Activated naive CD4-positive, alpha-beta T cell treated with anti-CD3 and anti-CD28 coated beads for 36 hours (primary cell): ENCODE results near the gene FLT3. TPM values are rescaled to one million over a fixed set of nuclear protein-coding genes. Genes with fewer than 3 reads are reported as not detected.

ENCODE experiments used
- CTCF ChIA-PET: fragments of 350-600 bp; sonication (Branson Sonifier 250); formaldehyde crosslinking; loops from one replicate; lab custom pipeline; 2021; ENCODE audit warnings: antibody characterized with exemption; lab: Charles Lee
- DNase-seq: peaks from one replicate; pipeline ENCODE4 v3.0.0-alpha.2; 2020
- H3K27ac Mint-ChIP-seq: one replicate; pipeline ENCODE4 v1.8.0; 2021; ENCODE audit warnings: mild to moderate bottlenecking, mixed read lengths
- H3K27me3 Mint-ChIP-seq: one replicate; pipeline ENCODE4 v1.8.0; 2021; ENCODE audit warnings: low read depth, mixed read lengths
- H3K36me3 Mint-ChIP-seq: one replicate; pipeline ENCODE4 v1.8.0; 2021; ENCODE audit warnings: low read depth, mixed read lengths
- H3K4me1 Mint-ChIP-seq: one replicate; pipeline ENCODE4 v1.8.0; 2021; ENCODE audit warnings: low read depth, mixed read lengths
- H3K4me3 Mint-ChIP-seq: one replicate; pipeline ENCODE4 v1.8.0; 2021; ENCODE audit warnings: mild to moderate bottlenecking, moderate library complexity, mixed read lengths
- H3K9me3 Mint-ChIP-seq: one replicate; pipeline ENCODE4 v1.8.0; 2021; ENCODE audit warnings: mixed read lengths
- intact Hi-C: fragments of 100-400 bp; cut with micrococcal nuclease; formaldehyde crosslinking; loops from one replicate; pipeline ENCODE4 v1.15.1; 2023
- total RNA-seq, 2 experiments: library from RNA; stranded (reverse); gene quantifications; one replicate each; pipeline ENCODE4 v1.2.3, GENCODE V29; 2021

Gene FLT3
- total RNA-seq, 2 experiments from 2014 or later = not detected

DNA sequence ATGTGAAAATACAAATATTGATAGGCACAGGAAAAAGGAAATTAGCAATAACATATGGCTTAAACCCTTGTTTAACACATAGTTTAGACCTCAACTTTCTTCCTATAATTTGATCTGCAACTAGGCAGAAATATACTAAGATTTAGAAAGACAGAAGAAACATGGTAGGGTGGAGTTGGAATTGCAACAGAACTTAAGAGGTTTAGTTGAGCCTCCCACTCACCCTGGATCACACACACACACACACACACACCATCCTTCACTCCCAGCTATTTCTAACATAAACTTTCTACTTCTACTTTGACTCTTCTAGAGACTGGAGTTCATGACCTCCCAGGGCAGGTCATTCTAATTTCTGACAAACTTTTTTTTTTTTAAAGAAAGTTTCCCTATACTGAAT is 47.4 kb downstream of the FLT3 start:
- DNase-seq = no peak
- H3K27ac Mint-ChIP-seq = no peak overlapping the region
- no peaks in the 10 kb centered on the region for H3K9me3 Mint-ChIP-seq
- H3K4me1 Mint-ChIP-seq = peaks cover 2% of the 10 kb centered on the region
- no peak overlapping the region for H3K4me3 Mint-ChIP-seq
- H3K36me3 Mint-ChIP-seq = no peaks in the 10 kb centered on the region
- CTCF ChIA-PET = interaction anchor here (0.5 to 0.6 kb wide), 2 partner anchors 169 to 272 kb away, joined by 4 to 5 read pairs; no protein-coding TSS in a partner anchor
- intact Hi-C loops = loop anchor here (10.0 kb wide), 1 partner anchor 222 kb away; no protein-coding TSS in a partner anchor
- peaks cover 3% of the 10 kb centered on the region for H3K27me3 Mint-ChIP-seq

DNA sequence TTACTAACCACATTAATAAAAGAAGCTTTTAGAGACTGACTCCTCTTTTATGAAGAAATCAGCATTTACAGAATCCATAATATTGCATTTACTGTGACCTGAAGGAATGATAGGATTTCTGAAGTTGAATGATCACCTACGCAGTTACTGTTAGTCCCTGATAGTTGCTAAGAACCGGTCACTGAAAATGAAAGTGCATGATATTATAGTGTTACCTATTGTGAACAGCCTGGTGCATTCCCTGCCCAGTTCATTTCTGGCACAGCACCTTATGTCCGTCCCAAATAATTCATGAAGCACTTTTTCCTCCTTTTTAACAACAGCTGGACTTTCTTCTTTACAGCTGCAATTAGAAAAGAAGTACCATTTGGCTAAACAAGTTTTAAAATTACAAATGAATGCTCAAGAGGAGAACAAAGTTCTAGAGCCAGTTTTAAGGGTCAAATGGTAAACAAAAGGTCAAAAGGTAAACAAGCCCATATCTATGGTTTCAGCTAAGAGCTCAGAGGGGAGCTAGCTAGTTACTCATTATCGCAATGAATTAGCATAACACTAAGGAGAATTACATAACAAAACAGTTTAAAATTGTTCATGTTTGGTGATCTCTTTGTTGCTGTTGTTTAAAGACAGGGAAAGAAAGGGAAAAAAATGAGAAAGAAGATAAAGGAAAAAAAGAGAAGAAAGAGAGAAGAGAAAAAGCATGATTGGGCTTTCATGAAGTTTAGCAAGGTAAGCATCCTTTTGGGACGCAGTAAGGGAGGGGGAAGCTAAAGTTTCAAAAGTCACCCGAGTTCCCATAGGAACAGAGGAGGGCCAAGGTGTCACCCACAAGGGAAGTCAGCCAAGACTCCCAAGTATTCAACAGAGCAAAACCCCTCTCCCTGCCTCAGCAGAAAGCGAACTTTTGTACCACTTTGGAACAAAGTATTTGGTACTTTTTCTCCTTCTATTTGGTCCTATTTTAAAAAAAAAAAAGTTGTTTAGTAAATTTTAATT is 50.2 kb downstream of the FLT3 start:
- intact Hi-C loops = loop anchor here (10.0 kb wide), 1 partner anchor 225 kb away; no protein-coding TSS in a partner anchor
- CTCF ChIA-PET = interaction anchor here (0.6 kb wide), 2 partner anchors 14 to 28 kb away, joined by 3 read pairs; no protein-coding TSS in a partner anchor

DNA sequence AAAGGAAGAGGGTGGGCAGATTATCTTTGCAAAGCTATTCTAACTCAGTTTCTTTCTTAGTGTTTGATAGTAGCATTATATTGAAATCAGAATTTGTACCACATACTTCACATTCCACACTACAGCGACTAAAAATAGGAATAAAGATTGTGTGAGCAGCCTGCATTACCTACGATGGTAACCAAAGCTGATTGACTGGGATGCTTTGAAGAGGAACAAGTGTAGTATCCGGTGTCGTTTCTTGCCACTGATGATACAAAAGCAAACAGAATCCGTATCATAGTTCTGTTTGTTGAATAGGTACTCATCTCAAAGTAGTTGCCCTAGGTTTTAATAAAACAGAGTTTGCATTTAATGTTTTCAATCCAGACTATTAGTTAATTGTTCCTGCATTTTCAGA is 51.2 kb downstream of the FLT3 start:
- no peak overlapping the region for H3K4me3 Mint-ChIP-seq
- CTCF ChIA-PET = no interaction called here

More for the DNA sequence above, 50.2 kb downstream of the FLT3 start:
- no peaks in the 10 kb centered on the region for H3K36me3 Mint-ChIP-seq
- no peaks in the 10 kb centered on the region for H3K9me3 Mint-ChIP-seq
- H3K27me3 Mint-ChIP-seq = no peaks in the 10 kb centered on the region
- DNase-seq = no peak
- no peak overlapping the region for H3K27ac Mint-ChIP-seq
- peaks cover 5% of the 10 kb centered on the region for H3K4me1 Mint-ChIP-seq
- H3K4me3 Mint-ChIP-seq = no peak overlapping the region

DNA sequence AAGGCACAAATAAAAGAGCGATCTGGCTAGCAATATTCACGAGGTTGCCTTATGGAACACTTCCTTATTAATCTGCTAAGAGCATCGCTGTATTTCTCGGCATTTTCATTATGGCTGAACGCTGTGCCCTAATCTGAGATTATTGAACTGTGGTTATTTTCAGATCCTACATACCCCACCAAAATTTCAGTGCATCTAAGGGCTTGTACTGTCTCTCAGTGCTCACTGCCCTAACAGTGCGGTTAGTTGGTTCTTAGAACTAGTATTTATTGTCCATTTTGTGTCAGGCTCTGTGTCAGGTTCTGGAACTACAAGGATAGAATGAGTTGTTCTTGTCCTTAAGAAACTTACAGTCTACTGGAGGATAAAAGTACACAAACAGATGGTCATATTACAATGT is 51.6 kb downstream of the FLT3 start:
- Mint-ChIP-seq H3K27me3 (no peaks in the 10 kb centered on the region), H3K9me3 (no peaks in the 10 kb centered on the region), H3K4me3 (no peak overlapping the region), H3K4me1 (peaks cover 5% of the 10 kb centered on the region), H3K36me3 (no peaks in the 10 kb centered on the region), H3K27ac (no peak overlapping the region)
- intact Hi-C loops = no loop called here
- no peak for DNase-seq
- CTCF ChIA-PET = no interaction called here

More for the DNA sequence above, 51.2 kb downstream of the FLT3 start:
- intact Hi-C loops = no loop called here
- Mint-ChIP-seq H3K9me3 (no peaks in the 10 kb centered on the region), H3K27ac (no peak overlapping the region), H3K36me3 (no peaks in the 10 kb centered on the region), H3K4me1 (peaks cover 5% of the 10 kb centered on the region), H3K27me3 (no peaks in the 10 kb centered on the region)
- no peak for DNase-seq

DNA sequence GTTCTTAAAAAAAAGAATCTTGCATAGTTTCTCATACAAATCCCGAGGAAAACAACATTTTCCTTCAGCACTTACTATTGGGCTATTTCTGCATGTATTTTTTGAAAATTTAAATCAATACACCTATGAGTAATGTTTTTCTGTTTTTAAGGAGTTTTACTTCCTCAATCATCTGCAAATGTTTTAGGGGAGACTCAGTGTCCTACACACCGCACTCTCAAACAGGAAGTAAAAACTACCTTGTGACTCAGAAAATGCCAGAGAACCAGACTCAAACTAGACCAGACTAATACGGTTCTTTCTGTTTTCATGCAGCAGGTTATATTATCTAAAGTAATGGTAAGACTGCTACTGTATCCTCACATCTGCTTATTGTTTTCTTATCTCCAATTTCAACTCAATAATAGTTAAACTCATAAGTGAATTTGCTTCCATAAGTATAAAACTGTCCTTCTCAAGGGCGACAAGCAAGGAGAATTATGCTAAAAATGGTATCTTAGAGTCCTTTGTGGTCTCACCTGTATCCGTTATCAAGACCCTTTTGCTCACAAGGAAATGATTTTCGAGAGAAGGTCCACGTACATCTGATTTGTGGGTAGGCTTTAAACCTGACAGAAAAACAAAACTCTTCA is 52.5 kb downstream of the FLT3 start:
- CTCF ChIA-PET = no interaction called here
- H3K4me3 Mint-ChIP-seq = no peak overlapping the region
- no peak overlapping the region for H3K27ac Mint-ChIP-seq
- intact Hi-C loops = no loop called here
- no peaks in the 10 kb centered on the region for H3K27me3 Mint-ChIP-seq
- no peaks in the 10 kb centered on the region for H3K9me3 Mint-ChIP-seq
- peak; percentile 12 for DNase-seq
- H3K36me3 Mint-ChIP-seq = no peaks in the 10 kb centered on the region
- peaks cover 5% of the 10 kb centered on the region for H3K4me1 Mint-ChIP-seq

DNA sequence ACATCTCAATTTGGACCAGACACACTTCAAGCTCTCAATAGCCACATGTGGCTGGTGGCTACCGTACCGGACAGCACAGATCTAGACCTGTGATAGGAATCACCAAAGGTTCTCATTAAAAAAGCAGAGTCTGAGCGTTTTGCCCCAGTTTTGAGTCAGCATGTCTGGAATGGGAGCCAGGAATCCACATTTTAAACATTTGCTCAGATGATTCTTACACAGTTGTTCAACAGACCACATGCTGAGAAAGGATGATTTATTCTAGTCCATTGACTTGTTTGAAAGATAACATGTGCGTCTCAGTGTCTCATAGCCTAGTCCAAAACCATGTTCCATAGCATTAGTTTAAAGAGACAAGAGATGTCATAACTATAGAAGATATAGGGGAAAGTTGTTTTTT is 53.4 kb downstream of the FLT3 start:
- Mint-ChIP-seq H3K4me3 (no peak overlapping the region), H3K27ac (no peak overlapping the region), H3K36me3 (no peaks in the 10 kb centered on the region), H3K27me3 (no peaks in the 10 kb centered on the region), H3K4me1 (peaks cover 5% of the 10 kb centered on the region), H3K9me3 (no peaks in the 10 kb centered on the region)
- intact Hi-C loops = no loop called here
- DNase-seq = no peak
- CTCF ChIA-PET = no interaction called here

DNA sequence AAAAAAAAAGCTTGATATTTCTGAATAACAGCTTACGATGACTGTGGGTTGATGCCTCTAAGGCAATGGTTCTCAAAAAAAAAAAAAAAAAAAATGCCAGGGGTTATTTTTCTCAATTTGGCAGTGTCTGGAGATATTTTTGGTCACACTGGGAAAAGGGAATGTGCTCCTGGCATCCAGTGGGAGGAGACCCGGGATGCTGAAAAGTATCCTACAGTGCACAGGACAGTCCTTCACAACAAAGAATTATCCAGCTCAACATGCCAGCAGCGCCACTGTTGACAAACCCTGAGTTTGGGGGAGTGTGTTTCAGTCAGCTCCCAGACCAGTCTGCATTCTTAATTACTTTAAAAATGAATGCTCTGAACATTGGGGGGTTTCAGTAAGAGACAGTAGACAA is 54.5 kb downstream of the FLT3 start:
- Mint-ChIP-seq H3K36me3 (no peaks in the 10 kb centered on the region), H3K27me3 (no peaks in the 10 kb centered on the region), H3K4me1 (peaks cover 5% of the 10 kb centered on the region), H3K4me3 (no peak overlapping the region), H3K27ac (no peak overlapping the region), H3K9me3 (no peaks in the 10 kb centered on the region)
- CTCF ChIA-PET = interaction anchor here (0.6 kb wide), 1 partner anchor 558 kb away, joined by 3 read pairs; no protein-coding TSS in a partner anchor
- no peak for DNase-seq
- intact Hi-C loops = no loop called here

DNA sequence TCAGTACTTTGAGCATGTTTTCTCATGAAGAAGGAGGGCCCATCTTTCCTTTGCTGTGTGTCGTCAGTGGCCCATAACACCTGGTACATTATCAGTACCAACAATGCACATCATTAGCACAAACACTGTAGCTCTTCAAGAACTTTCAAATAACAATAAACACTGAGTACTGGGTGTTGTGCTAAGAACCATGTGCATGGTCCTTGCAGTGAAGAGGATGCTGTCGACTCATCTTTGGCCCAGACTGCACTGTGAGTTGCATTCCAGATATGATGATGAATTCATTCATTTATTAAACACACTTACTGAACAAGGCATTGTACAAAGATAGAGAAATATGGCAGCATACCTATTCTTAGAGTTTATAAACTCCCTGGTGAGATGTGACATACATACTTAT is 55.8 kb downstream of the FLT3 start:
- intact Hi-C loops = no loop called here
- Mint-ChIP-seq H3K4me3 (no peak overlapping the region), H3K9me3 (no peaks in the 10 kb centered on the region), H3K27ac (no peak overlapping the region), H3K36me3 (no peaks in the 10 kb centered on the region), H3K27me3 (no peaks in the 10 kb centered on the region), H3K4me1 (peaks cover 5% of the 10 kb centered on the region)
- no peak for DNase-seq
- CTCF ChIA-PET = no interaction called here

DNA sequence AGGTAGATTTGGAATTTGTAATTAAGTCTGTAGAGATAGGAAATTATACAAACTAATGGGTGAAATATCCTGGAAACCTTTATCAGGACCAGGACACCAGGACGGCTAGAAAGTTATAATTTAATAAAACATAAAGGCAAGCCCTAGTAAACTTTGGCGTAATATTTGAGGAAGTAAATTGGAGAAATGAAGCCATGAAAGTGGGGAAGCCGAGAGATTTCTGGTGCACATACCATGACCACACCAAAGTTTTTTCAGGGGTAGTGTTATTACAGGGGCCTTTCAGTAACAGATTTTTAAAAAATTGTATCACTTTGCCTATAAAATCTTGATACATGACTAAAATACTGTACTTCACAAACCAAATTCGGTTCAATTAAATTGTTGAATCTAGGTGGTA is 57.2 kb downstream of the FLT3 start:
- no peak for DNase-seq
- no peaks in the 10 kb centered on the region for H3K36me3 Mint-ChIP-seq
- CTCF ChIA-PET = no interaction called here
- no peak overlapping the region for H3K27ac Mint-ChIP-seq
- H3K4me1 Mint-ChIP-seq = peaks cover 5% of the 10 kb centered on the region
- H3K27me3 Mint-ChIP-seq = peaks cover 3% of the 10 kb centered on the region
- no peaks in the 10 kb centered on the region for H3K9me3 Mint-ChIP-seq
- intact Hi-C loops = no loop called here
- H3K4me3 Mint-ChIP-seq = no peak overlapping the region

DNA sequence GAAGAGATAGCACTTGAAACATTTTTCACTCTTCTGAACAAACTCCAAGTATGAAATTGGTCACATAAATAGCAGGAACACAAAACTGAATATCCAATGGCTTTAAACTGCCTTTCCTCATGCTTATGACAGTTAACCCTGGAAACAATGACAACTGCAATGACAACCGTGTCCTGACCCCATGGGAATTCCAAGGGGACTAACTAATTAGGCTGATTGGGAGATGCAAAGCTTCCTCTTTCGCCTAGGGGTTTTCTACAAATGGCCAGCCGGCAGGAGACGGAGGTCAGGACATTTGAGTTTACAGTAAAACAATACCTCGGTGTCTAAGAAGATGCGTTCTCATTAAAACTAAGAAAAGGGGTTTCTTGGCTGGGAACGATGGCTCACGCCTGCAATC is 58.9 kb downstream of the FLT3 start:
- CTCF ChIA-PET = no interaction called here
- Mint-ChIP-seq H3K4me3 (no peak overlapping the region), H3K27me3 (peaks cover 6% of the 10 kb centered on the region), H3K36me3 (no peaks in the 10 kb centered on the region), H3K27ac (no peak overlapping the region), H3K9me3 (no peaks in the 10 kb centered on the region), H3K4me1 (peaks cover 2% of the 10 kb centered on the region)
- intact Hi-C loops = no loop called here
- DNase-seq = no peak

DNA sequence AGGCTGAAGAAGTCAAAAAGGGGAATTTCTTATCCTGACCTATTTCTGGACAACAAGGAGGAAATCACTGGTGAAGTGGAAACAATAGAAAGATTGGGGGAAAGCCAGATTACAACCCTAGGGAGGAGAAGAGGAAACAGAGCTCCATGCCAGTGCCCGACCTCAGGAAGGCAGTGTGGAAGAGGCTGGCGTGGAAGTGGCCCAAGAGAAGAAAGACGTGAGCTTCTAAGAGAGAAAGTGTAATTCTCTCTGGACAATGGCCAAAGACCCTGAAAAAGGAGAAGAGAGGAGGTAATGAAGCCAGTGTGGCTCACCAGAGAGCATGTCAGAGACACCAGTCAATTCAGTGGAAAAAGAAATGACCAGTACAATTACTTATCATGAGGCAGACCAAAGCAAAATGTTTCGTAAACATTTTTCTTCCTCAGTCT is 59.3 kb downstream of the FLT3 start:
- H3K36me3 Mint-ChIP-seq = no peaks in the 10 kb centered on the region
- CTCF ChIA-PET = no interaction called here
- H3K27ac Mint-ChIP-seq = no peak overlapping the region
- intact Hi-C loops = no loop called here
- peaks cover 6% of the 10 kb centered on the region for H3K27me3 Mint-ChIP-seq
- no peak for DNase-seq
- H3K4me3 Mint-ChIP-seq = no peak overlapping the region
- peaks cover 2% of the 10 kb centered on the region for H3K4me1 Mint-ChIP-seq
- H3K9me3 Mint-ChIP-seq = no peaks in the 10 kb centered on the region

DNA sequence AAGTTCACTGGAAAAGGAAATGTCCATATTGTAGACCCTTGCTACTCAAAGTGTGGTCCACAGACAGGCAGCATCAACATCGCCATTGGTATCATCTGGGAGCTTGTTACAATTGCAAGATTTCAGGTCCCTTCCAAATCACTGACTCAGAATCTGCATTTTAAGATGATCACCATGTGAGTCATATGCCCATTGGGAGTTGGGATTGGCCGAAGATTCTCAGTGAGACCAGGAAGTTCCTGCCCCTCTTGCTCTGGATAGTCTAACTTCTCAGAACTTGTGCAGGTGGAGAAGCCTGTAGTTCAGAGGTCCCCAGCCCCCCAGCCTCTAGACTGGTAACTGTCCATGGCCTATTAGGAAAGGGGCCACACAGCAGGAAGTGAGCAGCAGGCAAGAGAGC is 63.0 kb downstream of the FLT3 start:
- CTCF ChIA-PET = no interaction called here
- peaks cover 9% of the 10 kb centered on the region for H3K27me3 Mint-ChIP-seq
- intact Hi-C loops = no loop called here
- no peak overlapping the region for H3K27ac Mint-ChIP-seq
- peaks cover 2% of the 10 kb centered on the region for H3K4me1 Mint-ChIP-seq
- H3K36me3 Mint-ChIP-seq = no peaks in the 10 kb centered on the region
- no peaks in the 10 kb centered on the region for H3K9me3 Mint-ChIP-seq
- DNase-seq = peak; percentile 10
- H3K4me3 Mint-ChIP-seq = no peak overlapping the region
